ENCODE data around the gene PLCG1.

PLCG1 gene

GRCh38 chr20:41162396-41162795 lies 25.1 kb downstream of the PLCG1 start:
- TF ChIP-seq CTCF (conservative IDR thresholded peaks at IDR 0.05; ENCODE audit: low read depth, low read length): no peak
- H3K4me3 ChIP-seq (ENCODE audit: low read length): no peak overlapping the region
- DNase-seq (ENCODE audit: low read depth): no peak

- no peak overlapping the region for H3K4me3 ChIP-seq (ENCODE audit: low read length)
- TF ChIP-seq CTCF (conservative IDR thresholded peaks at IDR 0.05; ENCODE audit: low read depth, low read length): no peak
- DNase-seq (ENCODE audit: low read depth): no peak
These were observed 26.5 kb downstream of the PLCG1 start for GRCh38 chr20:41163821-41164220.

- no peak for TF ChIP-seq CTCF (conservative IDR thresholded peaks at IDR 0.05; ENCODE audit: low read depth, low read length)
- DNase-seq (ENCODE audit: low read depth): no peak
- no peak overlapping the region for H3K4me3 ChIP-seq (ENCODE audit: low read length)
These were observed 27.9 kb downstream of the PLCG1 start for GRCh38 chr20:41165001-41165882.

- no peak for DNase-seq (ENCODE audit: low read depth)
- H3K4me3 ChIP-seq (ENCODE audit: low read length): no peak overlapping the region
- no peak for TF ChIP-seq CTCF (conservative IDR thresholded peaks at IDR 0.05; ENCODE audit: low read depth, low read length)
These were observed 29.1 kb downstream of the PLCG1 start for GRCh38 chr20:41166201-41167117.

- TF ChIP-seq CTCF (conservative IDR thresholded peaks at IDR 0.05; ENCODE audit: low read depth, low read length): no peak
- no peak for DNase-seq (ENCODE audit: low read depth)
- no peak overlapping the region for H3K4me3 ChIP-seq (ENCODE audit: low read length)
These were observed 29.8 kb downstream of the PLCG1 start for GRCh38 chr20:41167118-41167470.

- no peak for TF ChIP-seq CTCF (conservative IDR thresholded peaks at IDR 0.05; ENCODE audit: low read depth, low read length)
- H3K4me3 ChIP-seq (ENCODE audit: low read length): no peak overlapping the region
- no peak for DNase-seq (ENCODE audit: low read depth)
These were observed 30.3 kb downstream of the PLCG1 start for GRCh38 chr20:41167481-41168253.

Measured in retinal pigment epithelial cell (primary cell).